Adipocyte (in vitro differentiated cells): Measurements from ENCODE around the gene ZNF839.
"Not testable (repeated sequence)": the region's sequence is repeated elsewhere in the genome, so short reads cannot be mapped to it uniquely, and the experiment has no call there.

ENCODE experiments used
- DNase-seq: peaks from one replicate; pipeline ENCODE4 v3.0.0-alpha.2; 2015; ENCODE audit warnings: low read depth
- H3K27me3 ChIP-seq: replicated peaks from 2 replicates; pipeline ENCODE4 v1.7.0; 2013; ENCODE audit warnings: mild to moderate bottlenecking, low read length, moderate library complexity; ENCODE audit not compliant: control insufficient read depth, insufficient read depth
- H3K36me3 ChIP-seq: 2 replicates; pipeline ENCODE4 v1.7.0; 2013; ENCODE audit warnings: low read length, mild to moderate bottlenecking, moderate library complexity; ENCODE audit not compliant: control insufficient read depth, insufficient read depth, severe bottlenecking
- H3K4me1 ChIP-seq: 2 replicates; pipeline ENCODE4 v1.7.0; 2013; ENCODE audit warnings: mild to moderate bottlenecking, low read length, moderate library complexity; ENCODE audit not compliant: control insufficient read depth, insufficient read depth
- H3K4me3 ChIP-seq: 2 replicates; pipeline ENCODE4 v1.7.0; 2013; ENCODE audit warnings: mild to moderate bottlenecking, low read length, moderate library complexity
- H3K9ac ChIP-seq: 2 replicates; pipeline ENCODE4 v1.7.0; 2013; ENCODE audit warnings: mild to moderate bottlenecking, low read length, moderate library complexity
- H3K9me3 ChIP-seq: 2 replicates; pipeline ENCODE4 v1.7.0; 2013; ENCODE audit warnings: mild to moderate bottlenecking, low read length, moderate library complexity; ENCODE audit not compliant: control insufficient read depth

ZNF839 gene

DNA sequence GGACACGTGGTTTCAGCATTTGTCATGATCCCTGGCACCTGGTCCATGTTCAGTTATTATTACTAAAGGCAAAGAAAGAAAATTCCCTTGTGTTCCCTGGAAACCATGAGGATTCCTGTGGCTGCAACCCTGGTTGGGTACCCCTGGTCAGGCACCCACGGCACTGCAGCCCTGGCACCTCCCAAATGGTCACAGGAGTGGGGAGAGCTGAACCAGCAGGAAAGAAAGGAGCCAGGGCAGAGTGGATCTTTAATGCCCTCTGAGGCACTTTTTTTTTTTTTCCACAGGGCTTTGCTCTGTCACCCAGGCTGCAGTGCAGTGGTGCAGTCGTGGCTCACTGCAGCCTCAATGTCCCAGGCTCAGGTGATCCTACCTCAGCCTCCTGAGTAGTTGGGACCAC, 25.7 kb downstream of the ZNF839 start:
- Histone ChIP-seq H3K27me3 (no peaks in the 10 kb centered on the region), H3K9me3 (no peaks in the 10 kb centered on the region), H3K9ac (no peak overlapping the region), H3K4me1 (no peaks in the 10 kb centered on the region), H3K4me3 (no peak overlapping the region), H3K36me3 (peaks cover 63% of the 10 kb centered on the region)
- DNase-seq = no peak

GRCh38 chr14:102346645-102347044, 27.1 kb downstream of the ZNF839 start:
- no peak for DNase-seq
- Histone ChIP-seq H3K27me3 (no peaks in the 10 kb centered on the region), H3K4me1 (no peaks in the 10 kb centered on the region), H3K4me3 (no peak overlapping the region), H3K9me3 (no peaks in the 10 kb centered on the region), H3K9ac (no peak overlapping the region), H3K36me3 (peaks cover 62% of the 10 kb centered on the region)

- no peak for DNase-seq
- Histone ChIP-seq H3K9ac (no peak overlapping the region), H3K9me3 (no peaks in the 10 kb centered on the region), H3K36me3 (peaks cover 62% of the 10 kb centered on the region), H3K4me3 (no peak overlapping the region), H3K27me3 (no peaks in the 10 kb centered on the region), H3K4me1 (no peaks in the 10 kb centered on the region)
Measured at GRCh38 chr14:102348376-102348775, 28.8 kb downstream of the ZNF839 start.

GRCh38 chr14:102351023-102351422, 31.5 kb downstream of the ZNF839 start:
- Histone ChIP-seq H3K4me3 (no peak overlapping the region), H3K4me1 (no peaks in the 10 kb centered on the region), H3K27me3 (no peaks in the 10 kb centered on the region), H3K9me3 (no peaks in the 10 kb centered on the region), H3K36me3 (peaks cover 68% of the 10 kb centered on the region), H3K9ac (no peak overlapping the region)
- no peak for DNase-seq

DNA sequence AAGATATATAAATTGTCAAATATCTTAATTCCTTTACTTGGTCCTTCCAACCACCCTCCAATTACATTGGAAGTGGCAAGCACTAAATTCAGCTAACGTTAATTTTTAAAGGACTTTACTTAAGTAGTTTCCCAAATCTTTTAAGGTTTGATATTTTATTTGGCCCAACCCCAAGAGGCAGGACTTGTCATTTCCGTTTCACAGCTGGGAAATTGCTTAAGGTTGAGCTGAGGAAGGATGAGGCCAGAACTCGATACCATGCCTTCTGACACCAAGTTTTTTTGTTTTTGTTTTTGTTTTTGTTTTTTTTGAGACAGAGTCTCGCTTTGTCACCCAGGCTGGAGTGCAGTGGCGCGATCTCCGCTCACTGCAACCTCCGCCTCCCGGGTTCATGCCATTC, 32.0 kb downstream of the ZNF839 start:
- DNase-seq = peak; percentile 9
- H3K4me1 ChIP-seq, H3K4me3 ChIP-seq, H3K9me3 ChIP-seq, H3K9ac ChIP-seq, H3K27me3 ChIP-seq: not testable (repeated sequence)
- peaks cover 73% of the 10 kb centered on the region for H3K36me3 ChIP-seq

GRCh38 chr14:102352213-102352612, 32.7 kb downstream of the ZNF839 start:
- no peak for DNase-seq
- Histone ChIP-seq H3K27me3 (no peaks in the 10 kb centered on the region), H3K36me3 (peaks cover 77% of the 10 kb centered on the region), H3K9ac (no peak overlapping the region), H3K4me1 (no peaks in the 10 kb centered on the region), H3K4me3 (no peak overlapping the region), H3K9me3 (no peaks in the 10 kb centered on the region)

DNA sequence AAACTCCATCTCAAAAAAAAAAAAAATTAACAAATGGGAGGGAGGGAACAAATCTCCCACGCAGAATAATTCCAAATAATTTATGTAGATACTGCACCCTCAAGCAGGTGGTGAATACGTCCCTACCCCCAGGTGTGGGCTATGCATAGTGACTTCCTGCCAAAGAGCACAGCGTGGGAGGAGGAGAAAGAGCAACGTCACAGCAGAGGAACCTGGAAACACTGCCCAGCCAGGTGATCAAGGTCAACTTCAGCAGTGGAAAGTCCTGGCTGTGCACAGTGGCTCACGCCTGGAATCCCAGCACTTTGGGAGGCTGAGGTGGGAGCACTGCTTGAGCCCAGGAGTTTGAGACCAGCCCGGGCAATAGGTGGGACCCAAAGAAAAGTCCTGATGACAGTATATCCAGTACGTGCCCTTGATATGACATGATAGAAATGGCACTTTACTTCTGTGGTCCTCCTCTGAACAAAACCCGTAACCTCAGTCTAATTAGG, 33.6 kb downstream of the ZNF839 start:
- Histone ChIP-seq H3K36me3 (peaks cover 80% of the 10 kb centered on the region), H3K27me3 (no peaks in the 10 kb centered on the region), H3K9me3 (no peaks in the 10 kb centered on the region), H3K4me3 (no peak overlapping the region), H3K4me1 (no peaks in the 10 kb centered on the region), H3K9ac (no peak overlapping the region)
- DNase-seq = no peak

- H3K4me1 ChIP-seq = no peaks in the 10 kb centered on the region
- no peaks in the 10 kb centered on the region for H3K9me3 ChIP-seq
- H3K36me3 ChIP-seq = peaks cover 67% of the 10 kb centered on the region
- H3K27me3 ChIP-seq = no peaks in the 10 kb centered on the region
- DNase-seq = no peak
- H3K9ac ChIP-seq = no peak overlapping the region
- H3K4me3 ChIP-seq = no peak overlapping the region
Measured at GRCh38 chr14:102356280-102356679, 36.7 kb downstream of the ZNF839 start.

DNA sequence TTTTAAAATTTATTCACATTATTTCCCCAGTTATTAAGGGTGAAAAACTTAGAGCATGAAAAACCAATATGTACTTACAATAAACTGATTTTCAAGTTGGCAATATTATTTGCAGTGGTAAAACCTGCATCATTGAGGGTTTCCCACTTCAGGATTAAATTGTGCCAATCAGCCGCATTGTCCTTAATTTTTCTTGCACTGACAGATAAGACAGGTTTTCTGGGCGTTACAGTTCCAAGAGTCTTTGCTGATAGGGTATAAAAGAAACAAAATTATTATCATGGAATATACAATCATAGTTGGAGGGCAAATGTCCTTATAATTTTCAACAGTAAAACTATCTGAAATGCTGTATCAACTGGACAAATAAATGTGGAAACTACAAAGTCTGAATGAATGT, 39.8 kb downstream of the ZNF839 start:
- H3K27me3 ChIP-seq = no peaks in the 10 kb centered on the region
- DNase-seq = no peak

DNA sequence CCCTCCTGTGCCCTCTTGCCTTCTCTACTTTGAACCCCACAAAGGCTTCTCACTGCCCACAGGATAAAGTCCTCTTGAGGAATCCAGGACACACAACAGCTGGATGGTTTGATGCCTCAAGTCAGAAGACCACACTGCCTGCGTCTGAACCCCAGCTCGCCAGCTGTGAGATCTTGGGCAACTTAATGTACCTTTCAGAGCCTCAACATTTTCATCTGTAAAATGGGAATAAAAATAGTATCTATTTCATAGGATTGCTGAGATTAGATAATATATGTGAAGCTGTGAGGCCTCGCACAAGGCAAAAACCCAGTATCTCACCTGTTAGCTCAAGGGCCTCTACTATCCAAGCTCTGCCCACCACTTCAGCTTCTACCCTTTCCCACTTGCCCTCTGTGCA, 40.8 kb downstream of the ZNF839 start:
- no peak overlapping the region for H3K4me3 ChIP-seq
- no peaks in the 10 kb centered on the region for H3K9me3 ChIP-seq
- H3K36me3 ChIP-seq = peaks cover 36% of the 10 kb centered on the region
- H3K27me3 ChIP-seq = no peaks in the 10 kb centered on the region
- H3K4me1 ChIP-seq = peaks cover 16% of the 10 kb centered on the region
- H3K9ac ChIP-seq = no peak overlapping the region
- no peak for DNase-seq

More for the DNA sequence above, 39.8 kb downstream of the ZNF839 start:
- Histone ChIP-seq H3K36me3 (peaks cover 46% of the 10 kb centered on the region), H3K4me3 (no peak overlapping the region), H3K4me1 (peaks cover 16% of the 10 kb centered on the region), H3K9me3 (no peaks in the 10 kb centered on the region), H3K9ac (no peak overlapping the region)

DNA sequence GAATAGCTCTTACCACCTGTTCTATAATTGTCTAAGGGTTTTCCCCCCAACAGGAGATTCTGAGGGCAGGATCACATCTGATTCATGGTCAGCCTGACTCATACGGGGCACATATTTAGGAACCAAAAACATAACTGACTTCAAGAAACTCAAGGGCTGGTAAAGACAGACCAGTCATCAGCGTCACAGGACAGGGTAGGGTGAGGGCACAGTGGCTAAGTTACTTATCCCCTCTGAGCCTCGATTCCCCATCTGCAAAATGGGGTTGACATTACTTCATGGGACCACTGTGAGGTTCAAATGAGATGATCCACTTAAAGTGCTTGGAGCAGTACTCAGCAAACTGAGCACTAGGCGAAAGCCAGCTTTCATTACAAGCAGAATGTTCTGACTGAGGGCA, 42.5 kb downstream of the ZNF839 start:
- peak; percentile 47 for DNase-seq

GRCh38 chr14:102362545-102363181, 43.1 kb downstream of the ZNF839 start, which contains the start of the genes CINP and TECPR2:
Gene CINP (minus strand): TSS chr14:102362890. CDS start chr14:102362851, 39 bp downstream.
Gene TECPR2 (plus strand): TSS chr14:102362941. CDS start chr14:102376722, 13,781 bp downstream.
- Histone ChIP-seq H3K36me3 (peaks cover 16% of the 10 kb centered on the region), H3K9me3 (no peaks in the 10 kb centered on the region), H3K27me3 (no peaks in the 10 kb centered on the region), H3K9ac (peak within 1 kb of the TSS; percentile 99), H3K4me3 (peak within 1 kb of the TSS; percentile 98), H3K4me1 (peaks cover 16% of the 10 kb centered on the region)
- peak; percentile 99 for DNase-seq

More for the DNA sequence above, 42.5 kb downstream of the ZNF839 start:
- H3K4me1 ChIP-seq = peaks cover 16% of the 10 kb centered on the region
- no peaks in the 10 kb centered on the region for H3K9me3 ChIP-seq
- H3K9ac ChIP-seq = peak overlapping the region; percentile 99
- no peaks in the 10 kb centered on the region for H3K27me3 ChIP-seq
- peaks cover 21% of the 10 kb centered on the region for H3K36me3 ChIP-seq
- peak overlapping the region; percentile 98 for H3K4me3 ChIP-seq
